Mammary epithelial cell (primary cell): ENCODE results near the gene INCA1.

Source experiments
- CTCF ChIP-seq, 2 donors: IDR thresholded peaks in 1 of 2; conservative IDR thresholded peaks in 1 of 2; 2 replicates each; pipeline ENCODE4 v1.5.1; 2011 to 2012; ENCODE audit warnings: inconsistent platforms in 2 of 2, low read length in 2 of 2, mild to moderate bottlenecking in 2 of 2, control low read depth in 1 of 2, low read depth in 1 of 2; ENCODE audit not compliant: insufficient read depth in 1 of 2; ENCODE audit errors: extremely low read depth in 1 of 2
- EZH2 ChIP-seq: IDR thresholded peaks from 2 replicates; pipeline ENCODE4 v1.6.1; 2012; ENCODE audit warnings: low read length, inconsistent platforms, borderline replicate concordance

GRCh38 chr17:5002121-5002788 is 4.9 kb upstream of the INCA1 start:
- TF ChIP-seq CTCF (conservative IDR thresholded peaks at IDR 0.05 in 1 of 2, IDR thresholded peaks at IDR 0.05 in 1 of 2; ENCODE audit: extremely low read depth in 1 of 2, insufficient read depth in 1 of 2, low read depth in 1 of 2, low read length in 2 of 2) (no peak), EZH2 (no peak)
